Measurements from ENCODE around the gene BPIFB3.

DNA sequence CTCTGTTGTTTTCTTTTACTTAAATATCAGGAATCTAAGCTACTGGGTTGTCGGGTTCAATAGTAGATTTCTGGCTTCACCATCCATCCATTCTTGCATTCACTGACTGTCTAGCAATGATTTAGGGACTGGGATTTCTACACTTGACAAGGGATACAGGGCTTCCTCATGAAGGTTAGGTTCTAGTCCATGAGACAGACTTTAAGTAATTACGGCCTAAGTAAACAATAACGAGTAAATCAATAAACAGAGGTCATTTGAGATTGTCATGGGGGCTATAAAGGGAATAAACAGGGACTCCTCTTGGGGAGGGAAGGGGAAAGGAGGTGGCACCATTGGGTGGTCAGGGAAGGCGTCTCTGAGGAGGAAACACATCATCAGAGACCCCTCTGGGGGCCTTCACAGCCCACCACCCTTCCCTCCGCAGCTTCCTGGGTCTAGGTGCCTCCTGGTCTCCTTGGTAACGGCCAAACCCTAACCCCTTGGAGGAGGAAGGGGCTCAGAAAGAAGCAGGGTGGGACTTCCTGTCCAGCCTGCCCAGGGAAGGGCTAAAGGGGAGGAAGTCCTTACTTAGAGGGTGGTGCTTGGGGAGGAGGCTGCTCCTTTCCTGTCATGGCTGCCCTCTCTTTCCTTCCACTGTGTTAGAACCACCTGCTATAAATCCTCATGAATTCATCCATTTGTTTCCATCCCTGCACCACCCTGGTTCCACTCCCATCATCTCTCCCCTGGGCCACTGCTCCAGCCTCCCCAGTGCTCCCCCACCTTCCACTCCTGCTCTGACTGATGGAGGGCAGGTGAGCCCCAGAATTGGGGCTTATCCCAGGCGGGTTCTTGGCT is 59.1 kb downstream of the BPIFB3 start:
- TF ChIP-seq POLR2A (IDR thresholded peaks at IDR 0.05; ENCODE audit: low read length) (no peak), GATA1 (IDR thresholded peaks at IDR 0.05; ENCODE audit: low read depth, low read length) (no peak)
